NT2/D1 (cell line): ENCODE results near the gene VAV2.

Experiments used
- YY1 ChIP-seq: IDR thresholded peaks from 2 replicates; pipeline ENCODE4 v1.6.1; 2011; ENCODE audit not compliant: insufficient read length, insufficient read depth
- ZNF274 ChIP-seq: IDR thresholded peaks from 2 replicates; pipeline ENCODE4 v1.6.1; 2011; ENCODE audit warnings: mild to moderate bottlenecking, low read depth, low read length

DNA sequence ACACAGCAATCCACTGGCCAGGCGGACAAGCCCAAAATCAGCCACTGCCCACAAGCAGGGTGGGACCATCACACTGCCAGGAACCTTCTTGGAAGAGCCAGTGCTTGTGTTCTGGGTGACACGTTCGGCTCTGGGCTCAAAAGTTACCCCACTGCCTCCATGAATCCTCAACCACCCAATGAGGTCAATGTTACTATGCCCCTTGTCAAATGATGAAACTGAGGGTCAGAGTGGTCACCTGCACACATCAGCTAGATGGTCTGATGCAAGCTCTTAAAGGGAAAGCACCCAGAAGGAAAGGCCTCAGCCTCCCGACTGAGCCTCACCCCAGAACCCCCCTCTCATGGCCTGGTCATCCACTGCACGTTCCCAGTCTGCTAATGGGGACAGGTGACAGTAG lies 114.8 kb downstream of the VAV2 start:
- TF ChIP-seq ZNF274, result no peak
- no peak for TF ChIP-seq YY1
